Tongue (tissue), 2 donors: ENCODE results near the gene ZNF407. TPM values are rescaled to one million over a fixed set of nuclear protein-coding genes. Genes with fewer than 3 reads are reported as not detected.

ENCODE experiments used
- DNase-seq: peaks from one replicate; pipeline ENCODE4 v3.0.0-alpha.2; 2015
- total RNA-seq: library from RNA; depleted of rRNA; stranded (reverse); fragments of >200 nt; gene quantifications from one replicate; pipeline ENCODE4 v1.2.3, GENCODE V29; 2014

The ZNF407 gene
- total RNA-seq, 1 donor from 2014 or later = 30.8 TPM

- DNase-seq = no peak
Measured at GRCh38 chr18:75106746-75107145, 509.1 kb downstream of the ZNF407 start.

GRCh38 chr18:75107196-75107930 is 509.7 kb downstream of the ZNF407 start:
- no peak for DNase-seq

- no peak for DNase-seq
Measured at GRCh38 chr18:75107931-75108276, 510.2 kb downstream of the ZNF407 start.

- no peak for DNase-seq
Measured at GRCh38 chr18:75108579-75109318, 511.1 kb downstream of the ZNF407 start.

- no peak for DNase-seq
Measured at GRCh38 chr18:75109319-75109691, 511.6 kb downstream of the ZNF407 start.

GRCh38 chr18:75109819-75110218 is 512.1 kb downstream of the ZNF407 start:
- no peak for DNase-seq

- no peak for DNase-seq
Measured at GRCh38 chr18:75110311-75110710, 512.6 kb downstream of the ZNF407 start.

- no peak for DNase-seq
Measured at GRCh38 chr18:75110846-75111415, 513.3 kb downstream of the ZNF407 start.

GRCh38 chr18:75111760-75112159 is 514.1 kb downstream of the ZNF407 start:
- DNase-seq = no peak

- no peak for DNase-seq
Measured at GRCh38 chr18:75112186-75113096, 514.8 kb downstream of the ZNF407 start.

- no peak for DNase-seq
Measured at GRCh38 chr18:75113455-75113854, 515.8 kb downstream of the ZNF407 start.

- no peak for DNase-seq
Measured at GRCh38 chr18:75114231-75114764, 516.6 kb downstream of the ZNF407 start.

Other genes with a start within 250 kb of the ZNF407 start
- 7.9 TPM for gene DIPK1C, start 140.6 kb upstream of the ZNF407 start, total RNA-seq
- 50.6 TPM for gene CNDP2, start 101.5 kb upstream of the ZNF407 start, total RNA-seq
- gene CNDP1, start 63.4 kb upstream of the ZNF407 start, total RNA-seq = not detected